ENCODE results near the gene SERINC1.

Gene SERINC1

GRCh38 chr6:122484760-122485159 lies 13.2 kb upstream of the SERINC1 start:
- no peak for TF ChIP-seq CTCF (IDR thresholded peaks at IDR 0.05)

- TF ChIP-seq CTCF (IDR thresholded peaks at IDR 0.05), result no peak
Observed at GRCh38 chr6:122482750-122483080, 11.1 kb upstream of the SERINC1 start.

GRCh38 chr6:122476131-122476530 lies 4.5 kb upstream of the SERINC1 start:
- peak; percentile 60 for TF ChIP-seq CTCF (IDR thresholded peaks at IDR 0.05)

- no peak for TF ChIP-seq CTCF (IDR thresholded peaks at IDR 0.05)
Observed at GRCh38 chr6:122472022-122472340, 374 bp upstream of the SERINC1 start.

GRCh38 chr6:122461885-122462284 lies 9.7 kb downstream of the SERINC1 start:
- no peak for TF ChIP-seq CTCF (IDR thresholded peaks at IDR 0.05)

GRCh38 chr6:122459240-122459639 lies 12.4 kb downstream of the SERINC1 start:
- no peak for TF ChIP-seq CTCF (IDR thresholded peaks at IDR 0.05)

- TF ChIP-seq CTCF (IDR thresholded peaks at IDR 0.05), result no peak
Observed at GRCh38 chr6:122458087-122458486, 13.5 kb downstream of the SERINC1 start.

- no peak for TF ChIP-seq CTCF (IDR thresholded peaks at IDR 0.05)
Observed at GRCh38 chr6:122454673-122455072, 16.9 kb downstream of the SERINC1 start.
